SHP77 (cell line): ENCODE results near the gene SART1.
"Not testable (repeated sequence)": the region's sequence is repeated elsewhere in the genome, so short reads cannot be mapped to it uniquely, and the experiment has no call there.

Experiments used
- DNase-seq, 2 experiments: peaks; one replicate each; lab custom pipeline; 2025; lab: John Stamatoyannopoulos, UW

Gene SART1

GRCh38 chr11:65934014-65934413 lies 27.5 kb upstream of the SART1 start:
- no peak for DNase-seq

GRCh38 chr11:65937766-65938165 lies 23.8 kb upstream of the SART1 start:
- no peak for DNase-seq

GRCh38 chr11:65941720-65942310 lies 19.7 kb upstream of the SART1 start:
- DNase-seq, result no peak

GRCh38 chr11:65942531-65942930 lies 19.0 kb upstream of the SART1 start:
- no peak for DNase-seq

GRCh38 chr11:65944191-65944590 lies 17.3 kb upstream of the SART1 start:
- DNase-seq, result no peak

GRCh38 chr11:65944767-65945166 lies 16.8 kb upstream of the SART1 start:
- no peak for DNase-seq

- DNase-seq, result no peak
Observed at GRCh38 chr11:65945430-65945911, 16.1 kb upstream of the SART1 start, which contains the start of gene TSGA10IP. Gene TSGA10IP, plus strand, starts transcription at chr11:65945480. Its CDS starts 196 bp downstream, at chr11:65945676.

- no peak for DNase-seq
Observed at GRCh38 chr11:65945941-65946558, 15.5 kb upstream of the SART1 start.

GRCh38 chr11:65946655-65947054 lies 14.9 kb upstream of the SART1 start:
- no peak for DNase-seq

GRCh38 chr11:65947133-65947532 lies 14.4 kb upstream of the SART1 start:
- DNase-seq, result no peak

GRCh38 chr11:65947603-65948125 lies 13.9 kb upstream of the SART1 start:
- no peak for DNase-seq

- DNase-seq, result not testable (repeated sequence)
Observed at GRCh38 chr11:65950711-65951110, 10.8 kb upstream of the SART1 start.

GRCh38 chr11:65951641-65952040 lies 9.9 kb upstream of the SART1 start:
- DNase-seq, result not testable (repeated sequence)

GRCh38 chr11:65952052-65952521 lies 9.4 kb upstream of the SART1 start:
- no peak for DNase-seq

GRCh38 chr11:65953471-65953870 lies 8.1 kb upstream of the SART1 start:
- DNase-seq, result no peak

- no peak for DNase-seq
Observed at GRCh38 chr11:65954771-65955170, 6.8 kb upstream of the SART1 start.

- no peak for DNase-seq
Observed at GRCh38 chr11:65958291-65958690, 3.2 kb upstream of the SART1 start.

- DNase-seq, result no peak
Observed at GRCh38 chr11:65958774-65959420, 2.6 kb upstream of the SART1 start.

GRCh38 chr11:65960824-65961266 lies 689 bp upstream of the SART1 start:
- DNase-seq, result no peak

GRCh38 chr11:65962141-65962564 lies 619 bp downstream of the SART1 start:
- DNase-seq, result no peak

- no peak for DNase-seq
Observed at GRCh38 chr11:65964906-65965305, 3.4 kb downstream of the SART1 start.

- no peak for DNase-seq
Observed at GRCh38 chr11:65965986-65966762, 4.6 kb downstream of the SART1 start.
